ENCODE results near the gene CLTB.

GRCh38 chr5:176355400-176356178 lies 60.8 kb downstream of the CLTB start:
- TF ChIP-seq CTCF (IDR thresholded peaks at IDR 0.05) (no peak), POLR2A (IDR thresholded peaks at IDR 0.05) (no peak)

Data from esophagus squamous epithelium (tissue), 4 donors.